Measurements from ENCODE around the gene ANTKMT. TPM values are rescaled to one million over a fixed set of nuclear protein-coding genes. Genes with fewer than 3 reads are reported as not detected.

The ANTKMT gene
- total and polyA plus RNA-seq, 2 donors (not counting 3 experiments of a cell fraction or from before 2014, with no cell fraction given): 26.1 to 27.9 TPM

- intact Hi-C loops (cut with micrococcal nuclease): no loop called here
- no peaks in the 10 kb centered on the region for H3K79me2 ChIP-seq (ENCODE audit: control insufficient read depth, insufficient read depth, low read length)
- ChIA-PET POLR2A (no interaction called here), CTCF (interaction anchor here (1.4 to 5.7 kb wide), 4 partner anchors 10 to 63 kb away, joined by 3 to 34 read pairs (median 6); partner anchors contain the start of genes CHTF18, METRN and RPUSD1)
- H3K36me3 ChIP-seq (ENCODE audit: control insufficient read depth in 2 of 2, extremely low read depth in 1 of 2, insufficient read depth in 2 of 2, low read length in 2 of 2): no peaks in the 10 kb centered on the region
- BruUV-seq (replicated peaks): no TSS peak
- H3K9ac ChIP-seq (replicated peaks; ENCODE audit: extremely low read depth, insufficient read depth, low read length): no peak overlapping the region
- dilution Hi-C loops (cut with MboI; ENCODE audit: extremely low pct_ligation_motif_present, low sequenced_read_pairs): no loop called here
- H3K27me3 ChIP-seq (ENCODE audit: control insufficient read depth in 2 of 2, insufficient read depth in 2 of 2, low read length in 2 of 2): no peaks in the 10 kb centered on the region
- H3K9me3 ChIP-seq (replicated peaks; ENCODE audit: control insufficient read depth, insufficient read depth, low read length): no peaks in the 10 kb centered on the region
- no peak for FAIRE-seq
- H3K9me1 ChIP-seq (replicated peaks; ENCODE audit: control insufficient read depth, extremely low read depth, insufficient read depth, low read length): no peaks in the 10 kb centered on the region
- no peak for TF ChIP-seq EZH2 (IDR thresholded peaks at IDR 0.05; ENCODE audit: borderline replicate concordance, low read depth, low read length, severe bottlenecking)
- TF ChIP-seq, protein P1, sequence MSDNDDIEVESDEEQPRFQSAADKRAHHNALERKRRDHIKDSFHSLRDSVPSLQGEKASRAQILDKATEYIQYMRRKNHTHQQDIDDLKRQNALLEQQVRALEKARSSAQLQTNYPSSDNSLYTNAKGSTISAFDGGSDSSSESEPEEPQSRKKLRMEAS (IDR thresholded peaks at IDR 0.05; ENCODE audit: insufficient read depth, insufficient read length): no peak
- no peak for TF ChIP-seq CTCF (IDR thresholded peaks at IDR 0.05; ENCODE audit: extremely low read depth in 1 of 2, insufficient read depth in 1 of 2, low read depth in 1 of 2, low read length in 2 of 2)
- no peak for TF ChIP-seq POLR2A (IDR thresholded peaks at IDR 0.05; ENCODE audit: low read depth, low read length)
- no peak for TF ChIP-seq JUN (IDR thresholded peaks at IDR 0.05; ENCODE audit: borderline replicate concordance, insufficient read depth, insufficient read length, low read depth)
- no peak for TF ChIP-seq FOS (IDR thresholded peaks at IDR 0.05; ENCODE audit: borderline replicate concordance, insufficient read depth, low read length)
- no peak for TF ChIP-seq GATA2 (IDR thresholded peaks at IDR 0.05; ENCODE audit: insufficient read depth, insufficient read length, low read depth, low read length)
- no peak for TF ChIP-seq POLR2AphosphoS5 (IDR thresholded peaks at IDR 0.05; ENCODE audit: insufficient read depth, low read depth, low read length)
- no peak for TF ChIP-seq MYC (IDR thresholded peaks at IDR 0.05; ENCODE audit: low read depth, low read length)
- no peak overlapping the region for H3K4me2 ChIP-seq (ENCODE audit: insufficient read depth, low read length)
- no peaks in the 10 kb centered on the region for H4K20me1 ChIP-seq (replicated peaks; ENCODE audit: control insufficient read depth, extremely low read depth, insufficient read depth, low read length)
- H3K4me3 ChIP-seq (replicated peaks in 1 of 3; ENCODE audit: insufficient read depth in 1 of 3, low read depth in 1 of 3, low read length in 3 of 3): no peak overlapping the region
- H2AFZ ChIP-seq (ENCODE audit: low read depth, low read length): no peak overlapping the region
- H3K27ac ChIP-seq (ENCODE audit: insufficient read depth, low read depth, low read length): no peak overlapping the region
- DNase-seq (ENCODE audit: low read depth, low spot score): no peak
- H3K4me1 ChIP-seq (ENCODE audit: control insufficient read depth, extremely low read depth, insufficient read depth, low read length): peaks cover 19% of the 10 kb centered on the region
Observed at GRCh38 chr16:725463-726187, 4.7 kb downstream of the ANTKMT start.

All from endothelial cell of umbilical vein (primary cell).